Ascending aorta (tissue), 2 donors: ENCODE measurements around the gene TMEM205. TPM values are rescaled to one million over a fixed set of nuclear protein-coding genes. Genes with fewer than 3 reads are reported as not detected.

ENCODE experiments used
- DNase-seq, 2 donors: peaks; one replicate each; pipeline ENCODE4 v3.0.0-alpha.2; 2019; ENCODE audit warnings: low spot score in 2 of 2
- H3K27ac ChIP-seq, 2 donors: fragments of 200-600 bp; sonication (generic); one replicate each; pipeline ENCODE4 v1.5.1; 2016 to 2017; ENCODE audit warnings: mild to moderate bottlenecking in 1 of 2
- H3K27me3 ChIP-seq: fragments of 200-600 bp; sonication (generic); one replicate; pipeline ENCODE4 v1.5.1; 2017
- H3K36me3 ChIP-seq, 2 donors: fragments of 200-600 bp; sonication (generic); one replicate each; pipeline ENCODE4 v1.5.1; 2016
- H3K4me1 ChIP-seq, 2 donors: fragments of 200-600 bp; sonication (generic); one replicate each; pipeline ENCODE4 v1.5.1; 2016 to 2017; ENCODE audit warnings: mild to moderate bottlenecking in 1 of 2
- H3K4me3 ChIP-seq, 2 donors: fragments of 200-600 bp; sonication (generic); one replicate each; pipeline ENCODE4 v1.5.1; 2016 to 2017; ENCODE audit warnings: mild to moderate bottlenecking in 1 of 2
- H3K9me3 ChIP-seq, 2 donors: fragments of 200-600 bp; sonication (generic); one replicate each; pipeline ENCODE4 v1.5.1; 2016
- CTCF ChIP-seq, 3 experiments: fragments of 200-600 bp in 2 of 3; fragments of 450-650 bp in 1 of 3; sonication (generic) in 2 of 3; IDR thresholded peaks; one replicate each; pipeline ENCODE4 v1.5.1; 2016 to 2019; ENCODE audit warnings: antibody characterized with exemption in 3 of 3, mild to moderate bottlenecking in 1 of 3, moderate library complexity in 1 of 3
- intact Hi-C: fragments of 100-400 bp; cut with DNase I; formaldehyde crosslinking; loops from one replicate; pipeline ENCODE4 v1.15.1; 2023
- total RNA-seq: library from RNA; depleted of rRNA; stranded (reverse); fragments of >200 nt; gene quantifications from one replicate; pipeline ENCODE4 v1.1.0, GENCODE V29; 2016

The TMEM205 gene
- total RNA-seq, 1 donor from 2014 or later: 225 TPM

- Histone ChIP-seq H3K9me3 (no peaks in the 10 kb centered on the region), H3K27ac (peak overlapping the region; percentile 63 to 85), H3K36me3 (no peaks in the 10 kb centered on the region), H3K27me3 (no peaks in the 10 kb centered on the region), H3K4me1 (peaks cover 16 to 59% of the 10 kb centered on the region in 2 donors), H3K4me3 (no peak overlapping the region)
- no peak for DNase-seq
- intact Hi-C loops: no loop called here
- TF ChIP-seq CTCF (IDR thresholded peaks at IDR 0.05): peak; percentile 22 to 46 (median 38)
Observed at GRCh38 chr19:11378319-11379189, 32.5 kb upstream of the TMEM205 start.

GRCh38 chr19:11377756-11378155 is 31.7 kb upstream of the TMEM205 start:
- no peaks in the 10 kb centered on the region for H3K9me3 ChIP-seq
- H3K4me1 ChIP-seq: peaks cover 12 to 52% of the 10 kb centered on the region in 2 donors
- no peaks in the 10 kb centered on the region for H3K27me3 ChIP-seq
- no peak overlapping the region for H3K4me3 ChIP-seq
- TF ChIP-seq CTCF (IDR thresholded peaks at IDR 0.05): no peak
- intact Hi-C loops: no loop called here
- H3K36me3 ChIP-seq: no peaks in the 10 kb centered on the region
- no peak for DNase-seq
- peak overlapping the region; percentile 63 to 85 for H3K27ac ChIP-seq

- peak overlapping the region; percentile 63 to 85 for H3K27ac ChIP-seq
Observed at GRCh38 chr19:11377237-11377636, 31.2 kb upstream of the TMEM205 start.

GRCh38 chr19:11375143-11375948 is 29.3 kb upstream of the TMEM205 start:
- no peak for TF ChIP-seq CTCF (IDR thresholded peaks at IDR 0.05)
- H3K27me3 ChIP-seq: no peaks in the 10 kb centered on the region
- DNase-seq: peak in 1 of 2 donors; percentile 81
- intact Hi-C loops: loop anchor here (2.0 kb wide), 2 partner anchors 81 to 107 kb away; no protein-coding TSS in a partner anchor
- no peaks in the 10 kb centered on the region for H3K9me3 ChIP-seq
- H3K27ac ChIP-seq: peak overlapping the region; percentile 85 to 94
- no peaks in the 10 kb centered on the region for H3K36me3 ChIP-seq
- H3K4me1 ChIP-seq: peaks cover 5 to 40% of the 10 kb centered on the region in 2 donors
- H3K4me3 ChIP-seq: peak overlapping the region; percentile 61 to 64

More at GRCh38 chr19:11377237-11377636, 31.2 kb upstream of the TMEM205 start:
- Histone ChIP-seq H3K27me3 (no peaks in the 10 kb centered on the region), H3K4me1 (peaks cover 12 to 51% of the 10 kb centered on the region in 2 donors), H3K36me3 (no peaks in the 10 kb centered on the region), H3K9me3 (no peaks in the 10 kb centered on the region), H3K4me3 (no peak overlapping the region)
- no peak for TF ChIP-seq CTCF (IDR thresholded peaks at IDR 0.05)
- intact Hi-C loops: no loop called here
- DNase-seq: no peak

- H3K27me3 ChIP-seq: no peaks in the 10 kb centered on the region
- H3K9me3 ChIP-seq: no peaks in the 10 kb centered on the region
- intact Hi-C loops: loop anchor here (1.0 to 2.0 kb wide), 4 partner anchors 28 to 108 kb away; partner anchors contain the start of genes CCDC159, ODAD3, PRKCSH and TMEM205
- peak; percentile 98 to 99 for DNase-seq
- no peaks in the 10 kb centered on the region for H3K36me3 ChIP-seq
- H3K27ac ChIP-seq: peak within 1 kb of the TSS; percentile 93 to 94
- peaks cover 3 to 39% of the 10 kb centered on the region in 2 donors for H3K4me1 ChIP-seq
- peak within 1 kb of the TSS; percentile 64 to 65 for H3K4me3 ChIP-seq
- TF ChIP-seq CTCF (IDR thresholded peaks at IDR 0.05): no peak
Observed at GRCh38 chr19:11374433-11375142, 28.5 kb upstream of the TMEM205 start, which contains the start of gene SWSAP1. Gene SWSAP1 (plus strand): TSS chr19:11374666. CDS start chr19:11374681, 15 bp downstream.
